Colonic mucosa (tissue), 2 donors: ENCODE results near the gene MORN1. TPM values are rescaled to one million over a fixed set of nuclear protein-coding genes. Genes with fewer than 3 reads are reported as not detected.

Experiments used
- total RNA-seq, 2 donors: library from RNA; stranded (reverse); fragmentation: NEBNext Ultra II Directional in 1 of 2; extraction: Animal tissue kit (Norgen Biotek cat#: 25700) in 1 of 2; gene quantifications; one replicate each; pipeline ENCODE4 v1.2.1, GENCODE V29; 2021
- donor health status: DM: no; HTN: no; CAD: no.
- donor health status: DM: no; HTN: no; CAD: no.

MORN1 gene
- total RNA-seq, 2 donors from 2014 or later, result 11.3 to 18.9 TPM

Other genes with a start within 250 kb of the MORN1 start
- 10 to 100 TPM; 29.9 to 53.7 TPM for gene FAAP20, start 196.8 kb downstream of the MORN1 start, total RNA-seq
- gene SKI, start 163.2 kb downstream of the MORN1 start, total RNA-seq, result 10 to 100 TPM; 31.0 to 36.1 TPM
- gene RER1, start 287 bp upstream of the MORN1 start, total RNA-seq, result 100 to 1,000 TPM; 190 to 216 TPM
- gene PEX10, start 21.0 kb upstream of the MORN1 start, total RNA-seq, result 10 to 100 TPM; 15.0 to 22.7 TPM
- gene PLCH2, start 84.7 kb upstream of the MORN1 start, total RNA-seq, result 1 to 10 TPM; 2.0 to 3.8 TPM
- 10 to 100 TPM; 27.0 to 42.0 TPM for gene PANK4, start 135.0 kb upstream of the MORN1 start, total RNA-seq
- 1 to 10 TPM; 2.5 to 4.2 TPM for gene HES5, start 138.7 kb upstream of the MORN1 start, total RNA-seq
- gene TNFRSF14, start 164.8 kb upstream of the MORN1 start, total RNA-seq, result 100 to 1,000 TPM; 111 to 145 TPM
- gene PRXL2B, start 195.2 kb upstream of the MORN1 start, total RNA-seq, result 100 to 1,000 TPM; 105 to 120 TPM
- 10 to 100 TPM; 11.4 to 13.9 TPM for gene MMEL1, start 241.5 kb upstream of the MORN1 start, total RNA-seq